Measurements from ENCODE around the gene RXRB.

The RXRB gene

GRCh38 chr6:33156964-33157363, 43.5 kb downstream of the RXRB start:
- Histone ChIP-seq H3K36me3 (ENCODE audit: control insufficient read depth, low read length) (no peaks in the 10 kb centered on the region), H3K27me3 (ENCODE audit: control insufficient read depth, low read length) (no peaks in the 10 kb centered on the region)
- TF ChIP-seq CTCF (IDR thresholded peaks at IDR 0.05; ENCODE audit: low read depth, low read length, poor library complexity, severe bottlenecking): no peak
- TF ChIP-seq EZH2phosphoT487 (IDR thresholded peaks at IDR 0.05; ENCODE audit: borderline replicate concordance, low read length): no peak

GRCh38 chr6:33156561-33156960, 43.9 kb downstream of the RXRB start:
- no peaks in the 10 kb centered on the region for H3F3A ChIP-seq (ENCODE audit: control insufficient read depth, insufficient read depth)
- no peaks in the 10 kb centered on the region for H3K9me2 ChIP-seq (replicated peaks; ENCODE audit: control insufficient read depth, low read length)
- TF ChIP-seq CTCF (IDR thresholded peaks at IDR 0.05; ENCODE audit: low read depth, low read length, poor library complexity, severe bottlenecking) (no peak), EZH2phosphoT487 (IDR thresholded peaks at IDR 0.05; ENCODE audit: borderline replicate concordance, low read length) (no peak)
- no peaks in the 10 kb centered on the region for H3K79me2 ChIP-seq (ENCODE audit: control insufficient read depth, low read length)
- H3K4me1 ChIP-seq (ENCODE audit: control insufficient read depth, low read length): peaks cover 16% of the 10 kb centered on the region
- no peak overlapping the region for H3K4me3 ChIP-seq (ENCODE audit: low read length)
- no peaks in the 10 kb centered on the region for H3K27me3 ChIP-seq (ENCODE audit: control insufficient read depth, low read length)
- H3K36me3 ChIP-seq (ENCODE audit: control insufficient read depth, low read length): no peaks in the 10 kb centered on the region
- H3K9me3 ChIP-seq (ENCODE audit: control insufficient read depth, insufficient read depth, low read length): peaks cover 1% of the 10 kb centered on the region
- H3K27ac ChIP-seq (ENCODE audit: low read depth, low read length): no peak overlapping the region
- H4K20me1 ChIP-seq (ENCODE audit: control insufficient read depth, insufficient read depth, low read depth, low read length): no peaks in the 10 kb centered on the region
- H3K4me2 ChIP-seq (ENCODE audit: low read length): no peak overlapping the region

More at GRCh38 chr6:33156964-33157363, 43.5 kb downstream of the RXRB start:
- no peak overlapping the region for H3K4me2 ChIP-seq (ENCODE audit: low read length)
- H3K4me3 ChIP-seq (ENCODE audit: low read length): no peak overlapping the region
- H3K9me3 ChIP-seq (ENCODE audit: control insufficient read depth, insufficient read depth, low read length): no peaks in the 10 kb centered on the region
- H3K79me2 ChIP-seq (ENCODE audit: control insufficient read depth, low read length): no peaks in the 10 kb centered on the region
- no peak overlapping the region for H3K27ac ChIP-seq (ENCODE audit: low read depth, low read length)
- peaks cover 20% of the 10 kb centered on the region for H3K4me1 ChIP-seq (ENCODE audit: control insufficient read depth, low read length)
- H3F3A ChIP-seq (ENCODE audit: control insufficient read depth, insufficient read depth): no peaks in the 10 kb centered on the region
- H4K20me1 ChIP-seq (ENCODE audit: control insufficient read depth, insufficient read depth, low read depth, low read length): no peaks in the 10 kb centered on the region
- H3K9me2 ChIP-seq (replicated peaks; ENCODE audit: control insufficient read depth, low read length): no peaks in the 10 kb centered on the region

- TF ChIP-seq CTCF (IDR thresholded peaks at IDR 0.05; ENCODE audit: low read depth, low read length, poor library complexity, severe bottlenecking): no peak
- TF ChIP-seq EZH2phosphoT487 (IDR thresholded peaks at IDR 0.05; ENCODE audit: borderline replicate concordance, low read length): no peak
- Histone ChIP-seq H3K9me3 (ENCODE audit: control insufficient read depth, insufficient read depth, low read length) (peaks cover 3% of the 10 kb centered on the region), H3K27me3 (ENCODE audit: control insufficient read depth, low read length) (peaks cover 8% of the 10 kb centered on the region)
Measured at GRCh38 chr6:33154349-33154748, 46.1 kb downstream of the RXRB start.

More at GRCh38 chr6:33154349-33154748, 46.1 kb downstream of the RXRB start:
- Histone ChIP-seq H3K36me3 (ENCODE audit: control insufficient read depth, low read length) (no peaks in the 10 kb centered on the region), H3K79me2 (ENCODE audit: control insufficient read depth, low read length) (no peaks in the 10 kb centered on the region), H3K4me2 (ENCODE audit: low read length) (no peak overlapping the region), H3K9me2 (replicated peaks; ENCODE audit: control insufficient read depth, low read length) (no peaks in the 10 kb centered on the region), H4K20me1 (ENCODE audit: control insufficient read depth, insufficient read depth, low read depth, low read length) (no peaks in the 10 kb centered on the region), H3K27ac (ENCODE audit: low read depth, low read length) (no peak overlapping the region), H3F3A (ENCODE audit: control insufficient read depth, insufficient read depth) (no peaks in the 10 kb centered on the region), H3K4me3 (ENCODE audit: low read length) (no peak overlapping the region), H3K4me1 (ENCODE audit: control insufficient read depth, low read length) (no peaks in the 10 kb centered on the region)
